GM12878 (cell line): ENCODE measurements around the gene PPP2R5B. TPM values are rescaled to one million over a fixed set of nuclear protein-coding genes. Genes with fewer than 3 reads are reported as not detected.
A peak's percentile ranks its signal among the peaks of the same experiment; 100 is the strongest.

ENCODE experiments used
- DPF2 ChIP-seq: fragments of 450-650 bp; IDR thresholded peaks from 2 replicates; pipeline ENCODE4 v1.6.1; 2017; ENCODE audit warnings: mild to moderate bottlenecking
- E4F1 ChIP-seq: fragments of 450-650 bp; IDR thresholded peaks from 2 replicates; pipeline ENCODE4 v1.6.1; 2018; ENCODE audit warnings: borderline replicate concordance, mild to moderate bottlenecking; ENCODE audit not compliant: partially characterized antibody
- EED ChIP-seq: sonication (generic); IDR thresholded peaks from 2 replicates; pipeline ENCODE4 v1.6.1; 2016; ENCODE audit warnings: antibody characterized with exemption, low read depth
- ESRRA ChIP-seq: IDR thresholded peaks from 2 replicates; pipeline ENCODE4 v1.6.1; 2012; ENCODE audit warnings: mild to moderate bottlenecking, low read length, improper control_type of control experiment
- FOS ChIP-seq: IDR thresholded peaks from 3 replicates; pipeline ENCODE4 v1.6.1; 2011; ENCODE audit warnings: borderline replicate concordance; ENCODE audit not compliant: insufficient read length; ENCODE audit errors: extremely low read depth
- HDAC6 ChIP-seq: fragments of 200-600 bp; sonication (generic); IDR thresholded peaks from one replicate; pipeline ENCODE4 v1.8.0; 2017; ENCODE audit warnings: antibody characterized with exemption; ENCODE audit not compliant: unreplicated experiment
- KDM1A ChIP-seq: fragments of 200-600 bp; sonication (generic); IDR thresholded peaks from 2 replicates; pipeline ENCODE4 v1.6.1; 2016; ENCODE audit warnings: borderline replicate concordance
- MAX ChIP-seq: IDR thresholded peaks from 2 replicates; pipeline ENCODE4 v1.6.1; 2012; ENCODE audit warnings: low read depth, low read length, improper control_type of control experiment
- MTA3 ChIP-seq: IDR thresholded peaks from 2 replicates; pipeline ENCODE4 v1.6.1; 2012; ENCODE audit warnings: low read length, inconsistent platforms, borderline replicate concordance
- MYC ChIP-seq: IDR thresholded peaks from 2 replicates; pipeline ENCODE4 v1.6.1; 2011; ENCODE audit warnings: mild to moderate bottlenecking, low read length, moderate library complexity, inconsistent platforms; ENCODE audit not compliant: insufficient read depth, insufficient replicate concordance, insufficient read length, severe bottlenecking
- NBN ChIP-seq: fragments of 450-650 bp; IDR thresholded peaks from 2 replicates; pipeline ENCODE4 v1.6.1; 2016
- NFYB ChIP-seq: IDR thresholded peaks from 2 replicates; pipeline ENCODE4 v1.6.1; 2011; ENCODE audit warnings: low read depth, mild to moderate bottlenecking, low read length, improper control_type of control experiment, moderate library complexity; ENCODE audit not compliant: insufficient read depth
- NR2C1 ChIP-seq: fragments of 450-650 bp; IDR thresholded peaks from 2 replicates; pipeline ENCODE4 v1.6.1; 2017; ENCODE audit warnings: antibody characterized with exemption, mild to moderate bottlenecking, moderate library complexity
- NR2C2 ChIP-seq: IDR thresholded peaks from 2 replicates; pipeline ENCODE4 v1.6.1; 2011; ENCODE audit warnings: borderline replicate concordance, low read depth; ENCODE audit not compliant: control insufficient read depth, insufficient read length
- PKNOX1 ChIP-seq: fragments of 450-650 bp; IDR thresholded peaks from 2 replicates; pipeline ENCODE4 v1.6.1; 2016; ENCODE audit warnings: mild to moderate bottlenecking
- RBBP5 ChIP-seq: fragments of 200-600 bp; sonication (generic); conservative IDR thresholded peaks from 2 replicates; pipeline ENCODE4 v1.6.1; 2016
- SIN3A ChIP-seq: IDR thresholded peaks from 2 replicates; pipeline ENCODE4 v1.6.1; 2012; ENCODE audit warnings: low read depth, low read length, improper control_type of control experiment
- SMARCA5 ChIP-seq: fragments of 450-650 bp; IDR thresholded peaks from 2 replicates; pipeline ENCODE4 v1.6.1; 2017; ENCODE audit warnings: mild to moderate bottlenecking
- SMC3 ChIP-seq: IDR thresholded peaks from 2 replicates; pipeline ENCODE4 v1.6.1; 2011; ENCODE audit warnings: low read length, improper control_type of control experiment, borderline replicate concordance
- WRNIP1 ChIP-seq: IDR thresholded peaks from 2 replicates; pipeline ENCODE4 v1.6.1; 2011; ENCODE audit warnings: low read depth, low read length, improper control_type of control experiment, borderline replicate concordance
- YY1 ChIP-seq: IDR thresholded peaks from 2 replicates; pipeline ENCODE4 v1.6.1; 2011; ENCODE audit warnings: low read depth, mild to moderate bottlenecking, low read length
- ZBED1 ChIP-seq: IDR thresholded peaks from 2 replicates; pipeline ENCODE4 v1.6.1; 2016; ENCODE audit warnings: borderline replicate concordance
- ZNF24 ChIP-seq: fragments of 450-650 bp; IDR thresholded peaks from 2 replicates; pipeline ENCODE4 v1.6.1; 2017; ENCODE audit warnings: antibody characterized with exemption, mild to moderate bottlenecking
- ZZZ3 ChIP-seq: IDR thresholded peaks from 2 replicates; pipeline ENCODE4 v1.6.1; 2011; ENCODE audit warnings: low read depth; ENCODE audit not compliant: control insufficient read depth, insufficient read length
- polyA plus RNA-seq, 11 experiments: library from polyadenylated mRNA; depleted of rRNA in 4 of 11; unstranded in 6 of 11; stranded (reverse) in 5 of 11; fragments of >200 nt; fragmentation: Nextera tagmentation in 4 of 11; fragmentation: Illumina TruSeq in 1 of 11; extraction: Ambion mirVana in 4 of 11; extraction: Trizol in 1 of 11; gene quantifications; 1 replicate in 1 of 11; 2 replicates in 10 of 11; pipeline versions ENCODE4 v1.2.1 to v1.2.3, GENCODE V29; 2011 to 2016; ENCODE audit warnings: inconsistent platforms in 2 of 11, missing spikeins in 2 of 11, low read depth in 1 of 11
- total RNA-seq, 4 experiments: library from RNA; depleted of rRNA in 3 of 4; stranded (reverse); fragments of >200 nt in 3 of 4; fragmentation: Illumina TruSeq in 1 of 4; extraction: Trizol in 1 of 4; gene quantifications; 2 replicates each; pipeline versions ENCODE4 v1.2.1 to v1.2.3, GENCODE V29; 2013 to 2021

The PPP2R5B gene
- total and polyA plus RNA-seq, 10 of the 15 experiments (the other 5 are each of a cell fraction or from before 2014, with no cell fraction given): 0.08 to 6.7 (median 2.0) TPM

- TF ChIP-seq NFYB: no peak
- peak; percentile 58 for TF ChIP-seq PKNOX1
- no peak for TF ChIP-seq EED
- no peak for TF ChIP-seq MYC
- TF ChIP-seq NR2C1: peak; percentile 34; the same call in 1 of the 2 replicates
- no peak for TF ChIP-seq SMARCA5
- no peak for TF ChIP-seq RBBP5
- no peak for TF ChIP-seq E4F1
- TF ChIP-seq WRNIP1: no peak
- TF ChIP-seq ZNF24: no peak
- no peak for TF ChIP-seq SIN3A
- TF ChIP-seq DPF2: no peak
- no peak for TF ChIP-seq ZZZ3
- no peak for TF ChIP-seq NR2C2
- no peak for TF ChIP-seq MTA3
- no peak for TF ChIP-seq FOS
- no peak for TF ChIP-seq MAX
- no peak for TF ChIP-seq ESRRA
- no peak; the same call in 1 of the 2 replicates for TF ChIP-seq NBN
- peak; percentile 99 for TF ChIP-seq SMC3
- no peak for TF ChIP-seq KDM1A
- peak; percentile 81 for TF ChIP-seq YY1
- TF ChIP-seq HDAC6: no peak
- no peak for TF ChIP-seq ZBED1
These were observed 30.2 kb upstream of the PPP2R5B start (continued) for GRCh38 chr11:64894070-64894811.
